PC-3 (cell line): ENCODE measurements around the gene CLK2. TPM values are rescaled to one million over a fixed set of nuclear protein-coding genes. Genes with fewer than 3 reads are reported as not detected.

ENCODE experiments used
- ATAC-seq: fragments of 200-7000 bp; cut with Tn5 transposase; 2 replicates; pipeline ENCODE4 v1.9.1; 2020; ENCODE audit warnings: mild to moderate bottlenecking, moderate library complexity
- BruUV-seq: library from RNA; stranded (reverse); fragments of 400-500 nt; replicated peaks from 2 replicates; lab custom pipeline; 2021; lab: Mats Ljungman, UMichigan
- CTCF ChIA-PET: fragments of 300-600 bp; sonication (Branson Sonifier 250); formaldehyde crosslinking; loops from one replicate; lab custom pipeline; 2022; ENCODE audit warnings: antibody characterized with exemption; lab: Charles Lee
- POLR2A ChIA-PET: fragments of 300-600 bp; sonication (Branson Sonifier 250); formaldehyde crosslinking; loops from one replicate; lab custom pipeline; 2022; ENCODE audit warnings: antibody characterized with exemption; ENCODE audit not compliant: unreplicated experiment; lab: Charles Lee
- DNase-seq: peaks from one replicate; pipeline ENCODE4 v3.0.0-alpha.2; 2015
- H2AFZ ChIP-seq: fragments of 300-600 bp; sonication (generic); 2 replicates; pipeline ENCODE4 v1.6.0; 2016; ENCODE audit warnings: antibody characterized with exemption, low read length
- H3F3A ChIP-seq: fragments of 300-600 bp; sonication (generic); one replicate; pipeline ENCODE4 v1.6.0; 2017; ENCODE audit warnings: antibody characterized with exemption, low read length, control low read depth, mild to moderate bottlenecking; ENCODE audit not compliant: unreplicated experiment
- H3K27ac ChIP-seq: fragments of 300-600 bp; sonication (generic); 2 replicates; pipeline ENCODE4 v1.5.1; 2016; ENCODE audit warnings: mild to moderate bottlenecking, low read length
- H3K27me3 ChIP-seq: fragments of 300-600 bp; sonication (generic); 2 replicates; pipeline ENCODE4 v1.6.1; 2016; ENCODE audit warnings: low read length, mixed read lengths
- H3K36me3 ChIP-seq: fragments of 300-600 bp; sonication (generic); 2 replicates; pipeline ENCODE4 v1.6.1; 2016; ENCODE audit warnings: low read depth, mixed run types, low read length, mixed read lengths
- H3K4me1 ChIP-seq: fragments of 300-600 bp; sonication (generic); 2 replicates; pipeline ENCODE4 v1.5.1; 2016; ENCODE audit warnings: low read length; ENCODE audit not compliant: insufficient read depth
- H3K4me2 ChIP-seq: fragments of 300-600 bp; sonication (generic); 2 replicates; pipeline ENCODE4 v1.6.0; 2016; ENCODE audit warnings: low read length
- H3K4me3 ChIP-seq: fragments of 300-600 bp; sonication (generic); 2 replicates; pipeline ENCODE4 v1.5.1; 2016; ENCODE audit warnings: mild to moderate bottlenecking, low read length, mixed read lengths
- H3K79me2 ChIP-seq: fragments of 300-600 bp; sonication (generic); 2 replicates; pipeline ENCODE4 v1.6.1; 2017; ENCODE audit warnings: low read length, mixed read lengths
- H3K9ac ChIP-seq: fragments of 300-600 bp; sonication (generic); 2 replicates; pipeline ENCODE4 v1.6.0; 2016; ENCODE audit warnings: mild to moderate bottlenecking, low read length
- H3K9me2 ChIP-seq: fragments of 300-600 bp; sonication (generic); replicated peaks from 2 replicates; pipeline ENCODE4 v1.6.1; 2016; ENCODE audit warnings: mixed run types, low read length, mixed read lengths
- H3K9me3 ChIP-seq: fragments of 300-600 bp; sonication (generic); 2 replicates; pipeline ENCODE4 v1.6.1; 2016; ENCODE audit warnings: low read length, mixed read lengths
- H4K20me1 ChIP-seq: fragments of 300-600 bp; sonication (generic); 2 replicates; pipeline ENCODE4 v1.6.1; 2016; ENCODE audit warnings: low read length, mixed read lengths
- CTCF ChIP-seq: fragments of 300-600 bp; sonication (generic); conservative IDR thresholded peaks from 2 replicates; pipeline ENCODE4 v1.5.1; 2017; ENCODE audit warnings: antibody characterized with exemption, low read depth, mild to moderate bottlenecking, low read length
- EZH2 ChIP-seq: fragments of 300-600 bp; sonication (generic); IDR thresholded peaks from one replicate; pipeline ENCODE4 v1.6.1; 2017; ENCODE audit warnings: antibody characterized with exemption, mild to moderate bottlenecking, low read length; ENCODE audit not compliant: unreplicated experiment
- EZH2phosphoT487 ChIP-seq: fragments of 300-600 bp; sonication (generic); IDR thresholded peaks from 2 replicates; pipeline ENCODE4 v1.6.1; 2018; ENCODE audit warnings: mild to moderate bottlenecking, antibody characterized with exemption, low read length, borderline replicate concordance
- intact Hi-C: fragments of 100-400 bp; cut with micrococcal nuclease; formaldehyde crosslinking; loops from 2 replicates; pipeline ENCODE4 v1.9.0; 2023
- total RNA-seq: library from RNA; depleted of rRNA; stranded (reverse); fragments of >200 nt; gene quantifications from 2 replicates; pipeline ENCODE4 v1.2.3, GENCODE V29; 2014

The CLK2 gene
- total RNA-seq, 1 experiment from 2014 or later: 49.9 TPM

GRCh38 chr1:155308493-155309422, 35.5 kb upstream of the CLK2 start, which contains the start of gene FDPS:
Gene FDPS, plus strand, starts transcription at chr1:155308866. Its CDS starts 924 bp downstream, at chr1:155309790.
- Histone ChIP-seq H3K79me2 (peaks cover 43% of the 10 kb centered on the region), H3F3A (no peaks in the 10 kb centered on the region), H3K4me2 (peak within 1 kb of the TSS; percentile 93), H3K9ac (peak within 1 kb of the TSS; percentile 96), H3K4me1 (peaks cover 17% of the 10 kb centered on the region; the same call in 1 of the 2 replicates), H3K36me3 (peaks cover 24% of the 10 kb centered on the region), H3K9me2 (no peaks in the 10 kb centered on the region), H4K20me1 (no peaks in the 10 kb centered on the region), H3K9me3 (no peaks in the 10 kb centered on the region), H3K4me3 (peak within 1 kb of the TSS; percentile 92), H3K27me3 (no peaks in the 10 kb centered on the region), H3K27ac (peak within 1 kb of the TSS; percentile 85), H2AFZ (peak within 1 kb of the TSS; percentile 81)
- intact Hi-C loops: loop anchor here (1.0 to 2.0 kb wide), 3 partner anchors 15 to 64 kb away; partner anchors contain the start of gene HCN3
- ATAC-seq (peak; percentile 97), DNase-seq (peak; percentile 100)
- BruUV-seq: TSS peak; percentile 93
- POLR2A ChIA-PET: interaction anchor here (0.6 kb wide), 1 partner anchor 101 kb away, joined by 7 read pairs; no protein-coding TSS in a partner anchor
- CTCF ChIA-PET: no interaction called here
- TF ChIP-seq EZH2 (no peak), EZH2phosphoT487 (no peak), CTCF (no peak)

- TF ChIP-seq CTCF (peak; percentile 45), EZH2 (no peak), EZH2phosphoT487 (no peak)
- Histone ChIP-seq H3K9me2 (no peaks in the 10 kb centered on the region), H3K9me3 (no peaks in the 10 kb centered on the region), H3K27ac (no peak overlapping the region), H3K4me1 (peaks cover 17% of the 10 kb centered on the region; the same call in 1 of the 2 replicates), H3K36me3 (peaks cover 16% of the 10 kb centered on the region), H3K9ac (no peak overlapping the region), H2AFZ (no peak overlapping the region), H3K27me3 (no peaks in the 10 kb centered on the region), H4K20me1 (no peaks in the 10 kb centered on the region), H3F3A (no peaks in the 10 kb centered on the region), H3K4me3 (no peak overlapping the region), H3K79me2 (peaks cover 35% of the 10 kb centered on the region), H3K4me2 (no peak overlapping the region)
- BruUV-seq: no TSS peak
- ChIA-PET POLR2A (no interaction called here), CTCF (no interaction called here)
- peak; percentile 46 for DNase-seq
- intact Hi-C loops: no loop called here
- ATAC-seq: no peak
Observed at GRCh38 chr1:155307247-155307740, 34.0 kb upstream of the CLK2 start.
